ENCODE data around the gene OR51E1. TPM values are rescaled to one million over a fixed set of nuclear protein-coding genes. Genes with fewer than 3 reads are reported as not detected.

Gene OR51E1
- total and polyA plus RNA-seq, 9 of the 15 experiments (the other 6 are each of a cell fraction or from before 2014, with no cell fraction given) = 0.03 to 0.04 TPM; not detected in 7

GRCh38 chr11:4645974-4646373 is 2.2 kb downstream of the OR51E1 start (continued):
- TF ChIP-seq NKRF (IDR thresholded peaks at IDR 0.05; ENCODE audit: borderline replicate concordance) (no peak), STAG1 (CRISPR knock-in tag; IDR thresholded peaks at IDR 0.05; ENCODE audit: borderline replicate concordance) (no peak), RFX5 (IDR thresholded peaks at IDR 0.05; ENCODE audit: low read depth, low read length) (no peak), ZNF165 (CRISPR knock-in tag; IDR thresholded peaks at IDR 0.05; ENCODE audit: borderline replicate concordance) (no peak), RBFOX2 (IDR thresholded peaks at IDR 0.05; ENCODE audit: low read depth, low read length) (no peak), NR3C1 (CRISPR knock-in tag; IDR thresholded peaks at IDR 0.05) (no peak), SRSF3 (IDR thresholded peaks at IDR 0.05; ENCODE audit: insufficient read depth, low read length) (no peak), SMC3 (conservative IDR thresholded peaks at IDR 0.05; ENCODE audit: insufficient read depth, low read depth, low read length) (no peak)

- Histone ChIP-seq H3K27ac (ENCODE audit: extremely low read depth, low read depth, low read length) (no peak overlapping the region), H3K9ac (ENCODE audit: insufficient read depth in 1 of 2, low read depth in 2 of 2, low read length in 2 of 2) (no peak overlapping the region), H3K79me2 (ENCODE audit: control insufficient read depth, insufficient read depth, low read length) (no peaks in the 10 kb centered on the region; the same call in 2 of the 3 replicates), H3K27me3 (ENCODE audit: control insufficient read depth in 2 of 2, insufficient read depth in 2 of 2, low read length in 2 of 2) (peaks cover 2 to 18% of the 10 kb centered on the region in 2 experiments; a peak in 3 of 5 replicates), H3K4me3 (no peak overlapping the region), H2AFZ (ENCODE audit: low read depth, low read length) (no peak overlapping the region), H3K9me3 (replicated peaks; ENCODE audit: control insufficient read depth, insufficient read depth, low read depth, low read length) (no peaks in the 10 kb centered on the region), H4K20me1 (replicated peaks; ENCODE audit: control insufficient read depth, insufficient read depth, low read length) (no peaks in the 10 kb centered on the region), H3K4me1 (replicated peaks in 1 of 2; ENCODE audit: control insufficient read depth in 2 of 2, insufficient read depth in 2 of 2, low read length in 2 of 2) (peaks cover 0 to 4% of the 10 kb centered on the region in 2 experiments; a peak in 2 of 5 replicates), H3K4me2 (ENCODE audit: insufficient read depth, low read length) (no peak overlapping the region), H3K36me3 (ENCODE audit: control insufficient read depth, insufficient read depth, low read length) (no peaks in the 10 kb centered on the region), H3K9me1 (ENCODE audit: control insufficient read depth, insufficient read depth, low read length) (no peaks in the 10 kb centered on the region)
- DNase-seq (ENCODE audit: extremely low read depth in 1 of 4, low spot score in 3 of 4) = no peak
- FAIRE-seq = no peak
- ChIA-PET CTCF (ENCODE audit: low intra/inter-chr PET ratio) (no interaction called here), POLR2A (interaction anchor here (2.1 kb wide), 1 partner anchor 11 kb away, joined by 8 read pairs; the partner anchor contains the start of gene OR51D1)
- in situ Hi-C loops (cut with MboI) (loop anchor here (25.0 kb wide), 1 partner anchor 1690 kb away; no protein-coding TSS in a partner anchor), intact Hi-C loops (cut with micrococcal nuclease) (no loop called here)
- no TSS peak for BruUV-seq (replicated peaks)
- ATAC-seq = no peak
- WGBS (ENCODE audit: insufficient coverage, low coverage, missing lambda C conversion rate) = 0% methylated on average over 4 of the region's 4 CpGs
- TF ChIP-seq HMGXB4 (CRISPR knock-in tag; IDR thresholded peaks at IDR 0.05) (no peak), ZNF282 (CRISPR knock-in tag; IDR thresholded peaks at IDR 0.05) (no peak), DLX4 (CRISPR knock-in tag; IDR thresholded peaks at IDR 0.05) (no peak), MECOM (CRISPR knock-in tag; IDR thresholded peaks at IDR 0.05) (no peak), ZNF830 (CRISPR knock-in tag; IDR thresholded peaks at IDR 0.05) (no peak), ZNF444 (CRISPR knock-in tag; IDR thresholded peaks at IDR 0.05) (no peak), EP300 (IDR thresholded peaks at IDR 0.05; ENCODE audit: low read length) (no peak), MED1 (CRISPR knock-in tag; IDR thresholded peaks at IDR 0.05; ENCODE audit: borderline replicate concordance) (no peak), EZH2 (IDR thresholded peaks at IDR 0.05; ENCODE audit: borderline replicate concordance, low read depth, low read length) (no peak), ZNF197 (CRISPR knock-in tag; IDR thresholded peaks at IDR 0.05; ENCODE audit: low read depth) (no peak), SETDB1 (IDR thresholded peaks at IDR 0.05; ENCODE audit: low read length) (no peak)
Measured at GRCh38 chr11:4647766-4648165, 4.0 kb downstream of the OR51E1 start.

Data from K562 (cell line).